Liver (tissue), 3 donors: ENCODE results near the gene NXPH4.

Source experiments
- FOXA1 ChIP-seq: IDR thresholded peaks from 2 replicates; pipeline ENCODE4 v1.6.1; 2016; ENCODE audit warnings: antibody characterized with exemption
- HNF4A ChIP-seq, 2 donors: conservative IDR thresholded peaks; 2 replicates each; pipeline ENCODE4 v1.6.1; 2016; ENCODE audit warnings: antibody characterized with exemption in 2 of 2, mild to moderate bottlenecking in 2 of 2
- HNF4G ChIP-seq: IDR thresholded peaks from 2 replicates; pipeline ENCODE4 v1.6.1; 2016; ENCODE audit warnings: antibody characterized with exemption
- RXRA ChIP-seq, 2 donors: IDR thresholded peaks; 2 replicates each; pipeline ENCODE4 v1.6.1; 2017 to 2018; ENCODE audit warnings: antibody characterized with exemption in 2 of 2, mild to moderate bottlenecking in 1 of 2
- YY1 ChIP-seq: IDR thresholded peaks from 2 replicates; pipeline ENCODE4 v1.6.1; 2016; ENCODE audit warnings: antibody characterized with exemption, mild to moderate bottlenecking
- TF ChIP-seq, protein P1 (sequence below): fragments of 150-350 bp; IDR thresholded peaks from 2 replicates; pipeline ENCODE4 v1.5.1; 2017; ENCODE audit warnings: improper control_type of control experiment, low read depth, low read length; ENCODE audit not compliant: missing input control
- TF ChIP-seq, protein P2 (sequence below): IDR thresholded peaks from 2 replicates; pipeline ENCODE4 v1.6.1; 2016; ENCODE audit warnings: antibody characterized with exemption
- TF ChIP-seq, protein P3 (sequence below): IDR thresholded peaks from 2 replicates; pipeline ENCODE4 v1.6.1; 2016; ENCODE audit warnings: antibody characterized with exemption
- donor health status: healthy.
- donor health status: healthy.

DNA sequence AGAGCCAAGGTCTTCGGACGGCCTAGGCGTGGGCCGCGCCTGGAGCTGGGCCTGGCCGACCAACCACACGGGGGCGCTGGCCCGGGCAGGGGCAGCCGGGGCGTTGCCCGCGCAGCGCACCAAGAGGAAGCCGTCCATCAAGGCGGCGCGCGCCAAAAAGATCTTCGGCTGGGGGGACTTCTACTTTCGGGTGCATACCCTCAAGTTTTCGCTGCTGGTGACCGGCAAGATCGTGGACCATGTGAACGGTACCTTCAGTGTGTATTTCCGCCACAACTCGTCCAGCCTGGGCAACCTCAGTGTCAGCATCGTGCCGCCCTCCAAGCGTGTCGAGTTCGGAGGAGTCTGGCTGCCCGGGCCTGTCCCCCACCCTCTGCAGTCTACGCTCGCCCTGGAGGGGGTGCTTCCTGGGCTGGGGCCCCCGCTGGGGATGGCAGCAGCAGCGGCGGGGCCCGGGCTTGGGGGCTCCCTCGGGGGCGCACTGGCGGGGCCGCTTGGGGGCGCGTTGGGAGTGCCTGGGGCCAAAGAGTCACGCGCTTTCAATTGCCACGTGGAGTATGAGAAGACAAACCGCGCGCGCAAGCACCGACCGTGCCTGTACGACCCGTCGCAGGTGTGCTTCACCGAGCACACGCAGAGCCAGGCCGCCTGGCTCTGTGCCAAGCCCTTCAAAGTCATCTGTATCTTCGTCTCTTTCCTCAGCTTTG is 8.5 kb downstream of the NXPH4 start:
- TF ChIP-seq, protein P1, sequence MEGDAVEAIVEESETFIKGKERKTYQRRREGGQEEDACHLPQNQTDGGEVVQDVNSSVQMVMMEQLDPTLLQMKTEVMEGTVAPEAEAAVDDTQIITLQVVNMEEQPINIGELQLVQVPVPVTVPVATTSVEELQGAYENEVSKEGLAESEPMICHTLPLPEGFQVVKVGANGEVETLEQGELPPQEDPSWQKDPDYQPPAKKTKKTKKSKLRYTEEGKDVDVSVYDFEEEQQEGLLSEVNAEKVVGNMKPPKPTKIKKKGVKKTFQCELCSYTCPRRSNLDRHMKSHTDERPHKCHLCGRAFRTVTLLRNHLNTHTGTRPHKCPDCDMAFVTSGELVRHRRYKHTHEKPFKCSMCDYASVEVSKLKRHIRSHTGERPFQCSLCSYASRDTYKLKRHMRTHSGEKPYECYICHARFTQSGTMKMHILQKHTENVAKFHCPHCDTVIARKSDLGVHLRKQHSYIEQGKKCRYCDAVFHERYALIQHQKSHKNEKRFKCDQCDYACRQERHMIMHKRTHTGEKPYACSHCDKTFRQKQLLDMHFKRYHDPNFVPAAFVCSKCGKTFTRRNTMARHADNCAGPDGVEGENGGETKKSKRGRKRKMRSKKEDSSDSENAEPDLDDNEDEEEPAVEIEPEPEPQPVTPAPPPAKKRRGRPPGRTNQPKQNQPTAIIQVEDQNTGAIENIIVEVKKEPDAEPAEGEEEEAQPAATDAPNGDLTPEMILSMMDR = peak; percentile 69
- TF ChIP-seq FOXA1 = no peak
- no peak for TF ChIP-seq HNF4A (conservative IDR thresholded peaks at IDR 0.05)
- TF ChIP-seq RXRA (IDR thresholded peaks at IDR 0.05) = no peak
- TF ChIP-seq, protein P2, sequence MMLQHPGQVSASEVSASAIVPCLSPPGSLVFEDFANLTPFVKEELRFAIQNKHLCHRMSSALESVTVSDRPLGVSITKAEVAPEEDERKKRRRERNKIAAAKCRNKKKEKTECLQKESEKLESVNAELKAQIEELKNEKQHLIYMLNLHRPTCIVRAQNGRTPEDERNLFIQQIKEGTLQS = no peak
- TF ChIP-seq YY1 = no peak
- TF ChIP-seq, protein P3, sequence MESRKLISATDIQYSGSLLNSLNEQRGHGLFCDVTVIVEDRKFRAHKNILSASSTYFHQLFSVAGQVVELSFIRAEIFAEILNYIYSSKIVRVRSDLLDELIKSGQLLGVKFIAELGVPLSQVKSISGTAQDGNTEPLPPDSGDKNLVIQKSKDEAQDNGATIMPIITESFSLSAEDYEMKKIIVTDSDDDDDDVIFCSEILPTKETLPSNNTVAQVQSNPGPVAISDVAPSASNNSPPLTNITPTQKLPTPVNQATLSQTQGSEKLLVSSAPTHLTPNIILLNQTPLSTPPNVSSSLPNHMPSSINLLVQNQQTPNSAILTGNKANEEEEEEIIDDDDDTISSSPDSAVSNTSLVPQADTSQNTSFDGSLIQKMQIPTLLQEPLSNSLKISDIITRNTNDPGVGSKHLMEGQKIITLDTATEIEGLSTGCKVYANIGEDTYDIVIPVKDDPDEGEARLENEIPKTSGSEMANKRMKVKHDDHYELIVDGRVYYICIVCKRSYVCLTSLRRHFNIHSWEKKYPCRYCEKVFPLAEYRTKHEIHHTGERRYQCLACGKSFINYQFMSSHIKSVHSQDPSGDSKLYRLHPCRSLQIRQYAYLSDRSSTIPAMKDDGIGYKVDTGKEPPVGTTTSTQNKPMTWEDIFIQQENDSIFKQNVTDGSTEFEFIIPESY = no peak
- no peak for TF ChIP-seq HNF4G
